GM12874 (cell line): ENCODE measurements around the gene CCHCR1.

Source experiments
- CTCF ChIP-seq: IDR thresholded peaks from 2 replicates; pipeline ENCODE4 v1.5.1; 2011; ENCODE audit warnings: low read depth, mild to moderate bottlenecking, control low read depth, low read length, moderate library complexity; ENCODE audit not compliant: insufficient read depth

Gene CCHCR1

GRCh38 chr6:31162463-31163165 lies 5.0 kb upstream of the CCHCR1 start:
- TF ChIP-seq CTCF: no peak

GRCh38 chr6:31161216-31162126 lies 3.9 kb upstream of the CCHCR1 start:
- no peak for TF ChIP-seq CTCF

- peak; percentile 45 for TF ChIP-seq CTCF
Measured at GRCh38 chr6:31158863-31159855, 1.6 kb upstream of the CCHCR1 start.

- no peak for TF ChIP-seq CTCF
Measured at GRCh38 chr6:31158140-31158862, 699 bp upstream of the CCHCR1 start, which contains the start of gene TCF19. Gene TCF19 (plus strand): TSS chr6:31158589. CDS start chr6:31159470, 881 bp downstream.

- no peak for TF ChIP-seq CTCF
Measured at GRCh38 chr6:31156641-31157040, 961 bp downstream of the CCHCR1 start.

GRCh38 chr6:31154436-31154835 lies 3.2 kb downstream of the CCHCR1 start:
- TF ChIP-seq CTCF: no peak
